ENCODE results near the gene DNAH9. TPM values are rescaled to one million over a fixed set of nuclear protein-coding genes. Genes with fewer than 3 reads are reported as not detected.
A peak's percentile ranks its signal among the peaks of the same experiment; 100 is the strongest.

DNAH9 gene
- total RNA-seq, 2 donors from 2014 or later, result 0.47 to 0.64 TPM

GRCh38 chr17:11641521-11642275 is 43.4 kb downstream of the DNAH9 start:
- ATAC-seq, result no peak
- intact Hi-C loops (cut with DNase I, micrococcal nuclease), result loop anchor here in 1 of 2 donors (10.0 kb wide), 1 partner anchor 767 kb away; no protein-coding TSS in a partner anchor
- no peak for DNase-seq

- no peak for ATAC-seq
- no peak for DNase-seq
- intact Hi-C loops (cut with DNase I, micrococcal nuclease), result loop anchor here in 1 of 2 donors (10.0 kb wide), 1 partner anchor 768 kb away; no protein-coding TSS in a partner anchor
Observed at GRCh38 chr17:11642655-11643054, 44.4 kb downstream of the DNAH9 start.

GRCh38 chr17:11643851-11644250 is 45.6 kb downstream of the DNAH9 start:
- no peak for ATAC-seq
- DNase-seq, result no peak
- intact Hi-C loops (cut with DNase I, micrococcal nuclease), result loop anchor here in 1 of 2 donors (10.0 kb wide), 1 partner anchor 769 kb away; no protein-coding TSS in a partner anchor

GRCh38 chr17:11644265-11645212 is 46.3 kb downstream of the DNAH9 start:
- DNase-seq, result peak; percentile 65 to 69

GRCh38 chr17:11645426-11645825 is 47.2 kb downstream of the DNAH9 start:
- ATAC-seq, result no peak
- intact Hi-C loops (cut with DNase I, micrococcal nuclease), result loop anchor here in 1 of 2 donors (10.0 kb wide), 1 partner anchor 771 kb away; no protein-coding TSS in a partner anchor
- DNase-seq, result no peak

More at GRCh38 chr17:11644265-11645212, 46.3 kb downstream of the DNAH9 start:
- ATAC-seq, result peak; percentile 96
- intact Hi-C loops (cut with DNase I, micrococcal nuclease), result loop anchor here in 1 of 2 donors (10.0 kb wide), 1 partner anchor 770 kb away; no protein-coding TSS in a partner anchor

- ATAC-seq (no peak), DNase-seq (no peak)
- intact Hi-C loops (cut with DNase I, micrococcal nuclease), result no loop called here
Observed at GRCh38 chr17:11651089-11651488, 52.8 kb downstream of the DNAH9 start.

- ATAC-seq (no peak), DNase-seq (no peak)
- intact Hi-C loops (cut with DNase I, micrococcal nuclease), result no loop called here
Observed at GRCh38 chr17:11668618-11669017, 70.3 kb downstream of the DNAH9 start.

- intact Hi-C loops (cut with DNase I, micrococcal nuclease), result no loop called here
- no peak for DNase-seq
- no peak for ATAC-seq
Observed at GRCh38 chr17:11671126-11671525, 72.9 kb downstream of the DNAH9 start.

- intact Hi-C loops (cut with DNase I, micrococcal nuclease), result no loop called here
- DNase-seq, result no peak
- ATAC-seq, result no peak
Observed at GRCh38 chr17:11682646-11683045, 84.4 kb downstream of the DNAH9 start.

- DNase-seq, result no peak
- no peak for ATAC-seq
- intact Hi-C loops (cut with DNase I, micrococcal nuclease), result no loop called here
Observed at GRCh38 chr17:11690681-11691080, 92.4 kb downstream of the DNAH9 start.

GRCh38 chr17:11692688-11693087 is 94.4 kb downstream of the DNAH9 start:
- intact Hi-C loops (cut with DNase I, micrococcal nuclease), result no loop called here
- ATAC-seq, result no peak

GRCh38 chr17:11693284-11693683 is 95.0 kb downstream of the DNAH9 start:
- intact Hi-C loops (cut with DNase I, micrococcal nuclease), result no loop called here
- ATAC-seq (no peak), DNase-seq (no peak)

More at GRCh38 chr17:11692688-11693087, 94.4 kb downstream of the DNAH9 start:
- no peak for DNase-seq

GRCh38 chr17:11700668-11701067 is 102.4 kb downstream of the DNAH9 start:
- DNase-seq (no peak), ATAC-seq (no peak)
- intact Hi-C loops (cut with DNase I, micrococcal nuclease), result no loop called here

- DNase-seq, result no peak
- intact Hi-C loops (cut with DNase I, micrococcal nuclease), result no loop called here
- ATAC-seq, result peak; percentile 30
Observed at GRCh38 chr17:11701911-11702310, 103.6 kb downstream of the DNAH9 start.

- no peak for DNase-seq
- intact Hi-C loops (cut with DNase I, micrococcal nuclease), result no loop called here
- ATAC-seq, result no peak
Observed at GRCh38 chr17:11704041-11704440, 105.8 kb downstream of the DNAH9 start.

- DNase-seq (peak; percentile 20 to 60), ATAC-seq (peak; percentile 100)
- intact Hi-C loops (cut with DNase I, micrococcal nuclease), result no loop called here
Observed at GRCh38 chr17:11705111-11705510, 106.8 kb downstream of the DNAH9 start.

- no peak for DNase-seq
Observed at GRCh38 chr17:11707586-11707985, 109.3 kb downstream of the DNAH9 start.

GRCh38 chr17:11712456-11712855 is 114.2 kb downstream of the DNAH9 start:
- ATAC-seq (no peak), DNase-seq (no peak)
- intact Hi-C loops (cut with DNase I, micrococcal nuclease), result no loop called here

More at GRCh38 chr17:11707586-11707985, 109.3 kb downstream of the DNAH9 start:
- intact Hi-C loops (cut with DNase I, micrococcal nuclease), result no loop called here
- no peak for ATAC-seq

- no peak for ATAC-seq
- intact Hi-C loops (cut with DNase I, micrococcal nuclease), result no loop called here
- no peak for DNase-seq
Observed at GRCh38 chr17:11719203-11719602, 120.9 kb downstream of the DNAH9 start.
